ENCODE measurements around the gene NPR2.

The NPR2 gene

GRCh38 chr9:35808433-35808832, 17.0 kb downstream of the NPR2 start:
- Mint-ChIP-seq H3K27ac (peak overlapping the region in 1 of 2 donors; percentile 11), H3K4me1 (peaks cover 38% of the 10 kb centered on the region), H3K4me3 (no peak overlapping the region), H3K9me3 (no peaks in the 10 kb centered on the region), H3K27me3 (no peaks in the 10 kb centered on the region)
- ATAC-seq (no peak), DNase-seq (no peak)

- DNase-seq: no peak
- H3K27ac Mint-ChIP-seq: no peak overlapping the region
- no peak for ATAC-seq
- no peaks in the 10 kb centered on the region for H3K27me3 Mint-ChIP-seq
- no peak overlapping the region for H3K4me3 Mint-ChIP-seq
- no peaks in the 10 kb centered on the region for H3K9me3 Mint-ChIP-seq
- peaks cover 47% of the 10 kb centered on the region for H3K4me1 Mint-ChIP-seq
Observed at GRCh38 chr9:35810122-35810521, 18.7 kb downstream of the NPR2 start.

DNA sequence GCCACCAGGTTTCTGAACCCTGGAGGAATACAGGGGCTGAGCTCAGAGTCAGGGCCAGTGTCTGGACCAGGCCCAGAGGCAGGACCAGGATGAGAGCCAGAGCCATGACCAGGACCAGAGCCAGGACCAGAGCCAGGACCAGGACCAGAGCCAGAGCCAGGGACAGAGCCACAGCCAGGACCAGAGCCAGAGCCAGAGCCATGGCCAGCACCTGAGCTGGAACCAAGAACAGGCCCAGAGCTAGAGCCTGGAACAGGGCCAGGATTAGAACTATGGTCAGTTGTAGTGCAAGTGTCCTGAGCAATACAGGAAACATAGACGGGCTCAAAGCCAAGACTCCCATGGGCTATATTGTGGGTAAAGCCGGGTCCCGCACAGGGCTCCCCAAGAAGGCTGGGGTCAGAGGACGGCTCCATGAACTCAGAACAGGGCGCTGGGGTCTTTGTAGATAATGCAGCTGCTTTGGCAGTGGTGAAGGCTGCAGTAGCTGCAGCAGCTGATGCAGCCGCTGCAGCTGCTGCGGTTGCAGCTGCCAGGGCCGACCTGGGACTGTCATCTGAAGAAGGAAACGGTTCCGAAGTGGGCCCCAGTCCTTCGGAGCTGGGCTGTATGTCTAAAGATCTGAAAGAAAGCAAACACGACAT, 20.1 kb downstream of the NPR2 start:
- ATAC-seq: no peak

GRCh38 chr9:35812025-35812602, 20.7 kb downstream of the NPR2 start, which contains the start of gene SPAG8:
SPAG8 (minus strand) TSS chr9:35812262; CDS start chr9:35812147, 115 bp downstream.
- peak within 1 kb of the TSS; percentile 86 to 87 for H3K4me3 Mint-ChIP-seq
- H3K4me1 Mint-ChIP-seq: peaks cover 45% of the 10 kb centered on the region
- peak; percentile 91 to 97 for DNase-seq
- H3K9me3 Mint-ChIP-seq: no peaks in the 10 kb centered on the region
- peak; percentile 84 for ATAC-seq
- H3K27ac Mint-ChIP-seq: peak within 1 kb of the TSS; percentile 84 to 95
- no peaks in the 10 kb centered on the region for H3K27me3 Mint-ChIP-seq

More for the DNA sequence above, 20.1 kb downstream of the NPR2 start:
- peak overlapping the region; percentile 86 to 87 for H3K4me3 Mint-ChIP-seq
- H3K27ac Mint-ChIP-seq: peak overlapping the region; percentile 74 to 95
- H3K9me3 Mint-ChIP-seq: no peaks in the 10 kb centered on the region
- no peak for DNase-seq
- no peaks in the 10 kb centered on the region for H3K27me3 Mint-ChIP-seq
- peaks cover 49% of the 10 kb centered on the region for H3K4me1 Mint-ChIP-seq

- no peak for DNase-seq
- ATAC-seq: no peak
- Mint-ChIP-seq H3K4me1 (peaks cover 45% of the 10 kb centered on the region), H3K9me3 (no peaks in the 10 kb centered on the region), H3K27ac (no peak overlapping the region), H3K27me3 (no peaks in the 10 kb centered on the region), H3K4me3 (peak overlapping the region; percentile 83 to 94)
Observed at GRCh38 chr9:35813434-35814105, 22.2 kb downstream of the NPR2 start.

GRCh38 chr9:35814106-35814840, 22.9 kb downstream of the NPR2 start:
- no peaks in the 10 kb centered on the region for H3K9me3 Mint-ChIP-seq

GRCh38 chr9:35814841-35815543, 23.6 kb downstream of the NPR2 start, which contains the start of gene HINT2:
HINT2 (minus strand) TSS chr9:35815042; CDS start chr9:35814979, 63 bp downstream.
- DNase-seq: peak; percentile 96 to 98
- no peaks in the 10 kb centered on the region for H3K27me3 Mint-ChIP-seq
- ATAC-seq: peak; percentile 86

More at GRCh38 chr9:35814106-35814840, 22.9 kb downstream of the NPR2 start:
- ATAC-seq (peak; percentile 23), DNase-seq (peak in 1 of 2 donors; percentile 61)
- Mint-ChIP-seq H3K27ac (peak overlapping the region; percentile 96 to 98), H3K4me3 (peak overlapping the region; percentile 83 to 94), H3K27me3 (no peaks in the 10 kb centered on the region), H3K4me1 (peaks cover 45% of the 10 kb centered on the region)

DNA sequence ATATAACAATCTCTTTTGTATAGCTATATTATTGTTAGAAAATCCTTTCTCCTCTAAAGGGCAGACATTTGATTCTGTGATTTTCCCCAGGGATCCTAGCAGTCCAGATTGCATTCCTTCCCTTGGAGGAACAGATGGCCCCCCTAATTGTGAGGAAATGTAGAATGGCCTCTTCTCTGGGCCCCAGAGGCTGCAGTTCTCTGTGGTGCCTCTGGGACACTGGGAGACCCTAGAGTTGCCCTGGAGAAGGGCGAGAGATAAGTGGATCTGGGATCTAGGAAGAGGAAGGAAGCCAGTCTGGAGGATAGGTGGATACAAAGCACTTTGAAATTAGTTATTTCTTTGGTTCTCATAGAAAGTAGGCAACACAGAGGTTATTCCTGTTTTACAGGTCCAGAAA, 25.3 kb downstream of the NPR2 start:
- ATAC-seq (no peak), DNase-seq (no peak)
- no peak overlapping the region for H3K4me3 Mint-ChIP-seq
- peaks cover 32% of the 10 kb centered on the region for H3K4me1 Mint-ChIP-seq
- no peaks in the 10 kb centered on the region for H3K9me3 Mint-ChIP-seq
- H3K27me3 Mint-ChIP-seq: no peaks in the 10 kb centered on the region
- no peak overlapping the region for H3K27ac Mint-ChIP-seq

More at GRCh38 chr9:35814841-35815543, 23.6 kb downstream of the NPR2 start, which contains the start of gene HINT2:
- H3K4me1 Mint-ChIP-seq: peaks cover 45% of the 10 kb centered on the region
- peak within 1 kb of the TSS; percentile 83 to 94 for H3K4me3 Mint-ChIP-seq
- no peaks in the 10 kb centered on the region for H3K9me3 Mint-ChIP-seq
- H3K27ac Mint-ChIP-seq: peak within 1 kb of the TSS; percentile 96 to 98

DNA sequence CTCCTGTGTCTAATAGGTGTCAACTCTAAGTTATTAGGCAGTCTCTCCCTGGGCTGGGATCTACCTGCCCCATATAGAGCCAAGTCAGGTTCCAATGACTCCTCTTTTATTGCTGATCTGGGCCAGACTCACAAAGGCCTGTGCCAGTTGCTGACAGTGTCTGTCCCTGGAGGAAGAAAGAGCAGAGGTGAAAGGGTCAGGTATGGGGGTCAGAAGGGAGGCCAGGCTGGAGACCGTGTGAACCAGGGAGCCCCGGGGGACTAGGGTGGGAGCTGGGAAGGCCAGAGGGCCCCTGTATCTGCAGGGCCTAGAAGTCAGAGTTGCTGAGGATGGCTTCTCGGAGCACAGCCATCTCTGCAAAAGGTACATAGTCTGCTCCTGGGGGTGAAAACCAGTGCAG, 26.9 kb downstream of the NPR2 start:
- H3K27ac Mint-ChIP-seq: no peak overlapping the region
- no peaks in the 10 kb centered on the region for H3K27me3 Mint-ChIP-seq
- ATAC-seq (no peak), DNase-seq (no peak)
- no peaks in the 10 kb centered on the region for H3K9me3 Mint-ChIP-seq
- H3K4me3 Mint-ChIP-seq: no peak overlapping the region
- peaks cover 15% of the 10 kb centered on the region for H3K4me1 Mint-ChIP-seq

- Mint-ChIP-seq H3K4me1 (peaks cover 5% of the 10 kb centered on the region), H3K27me3 (no peaks in the 10 kb centered on the region), H3K27ac (no peak overlapping the region), H3K9me3 (no peaks in the 10 kb centered on the region), H3K4me3 (no peak overlapping the region)
- DNase-seq (no peak), ATAC-seq (no peak)
Observed at GRCh38 chr9:35820076-35820475, 28.7 kb downstream of the NPR2 start.

GRCh38 chr9:35822926-35823325, 31.5 kb downstream of the NPR2 start:
- Mint-ChIP-seq H3K27me3 (peaks cover 12% of the 10 kb centered on the region), H3K4me3 (no peak overlapping the region), H3K9me3 (no peaks in the 10 kb centered on the region), H3K27ac (no peak overlapping the region), H3K4me1 (peaks cover 16% of the 10 kb centered on the region)
- DNase-seq (no peak), ATAC-seq (no peak)

DNA sequence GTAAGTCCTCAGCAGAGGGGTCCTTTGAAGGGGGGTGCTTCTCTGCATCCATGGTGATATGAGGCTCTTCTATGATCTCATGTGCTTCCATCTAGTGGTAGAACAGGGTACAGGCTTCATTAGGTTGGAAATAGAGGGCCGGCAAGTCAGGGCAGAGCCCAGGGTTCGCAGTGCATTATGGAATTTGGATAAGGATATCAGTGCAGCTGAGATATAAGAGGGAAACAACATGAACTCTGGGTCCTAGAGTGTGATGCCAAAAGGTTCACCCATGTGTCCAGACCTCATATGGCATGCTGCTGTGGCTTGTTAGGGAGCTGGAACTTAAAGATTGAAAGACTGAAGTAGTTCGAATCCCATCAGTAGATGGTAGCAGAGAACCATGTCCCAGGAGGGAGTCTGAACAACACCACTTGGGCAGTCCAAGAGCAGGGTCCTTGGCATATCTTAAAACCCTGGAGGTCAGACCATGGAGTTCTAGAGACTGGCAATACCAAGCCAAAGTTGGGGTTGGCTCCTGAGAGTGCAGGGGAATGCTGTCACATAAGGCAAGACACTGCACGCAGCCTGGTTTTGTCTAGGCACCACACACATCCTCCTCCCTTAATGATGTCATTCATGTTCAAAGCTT, 34.8 kb downstream of the NPR2 start:
- peak; percentile 36 to 43 for DNase-seq
- Mint-ChIP-seq H3K9me3 (no peaks in the 10 kb centered on the region), H3K27ac (peak overlapping the region in 1 of 2 donors; percentile 49), H3K4me1 (peaks cover 43% of the 10 kb centered on the region), H3K4me3 (peak overlapping the region; percentile 5 to 36), H3K27me3 (peaks cover 12% of the 10 kb centered on the region)
- ATAC-seq: peak; percentile 63

- H3K9me3 Mint-ChIP-seq: no peaks in the 10 kb centered on the region
- peak overlapping the region in 1 of 2 donors; percentile 52 for H3K4me3 Mint-ChIP-seq
- DNase-seq (no peak), ATAC-seq (no peak)
- H3K4me1 Mint-ChIP-seq: peaks cover 43% of the 10 kb centered on the region
- peaks cover 12% of the 10 kb centered on the region for H3K27me3 Mint-ChIP-seq
- no peak overlapping the region for H3K27ac Mint-ChIP-seq
Observed at GRCh38 chr9:35827486-35827885, 36.1 kb downstream of the NPR2 start.

GRCh38 chr9:35828716-35829083, 37.3 kb downstream of the NPR2 start, which contains the start of gene FAM221B:
FAM221B (minus strand) TSS chr9:35828732; CDS start chr9:35826161, 2,571 bp downstream.
- peaks cover 43% of the 10 kb centered on the region for H3K4me1 Mint-ChIP-seq
- peak within 1 kb of the TSS; percentile 89 to 95 for H3K27ac Mint-ChIP-seq
- peaks cover 12% of the 10 kb centered on the region for H3K27me3 Mint-ChIP-seq
- DNase-seq: no peak
- ATAC-seq: peak; percentile 27
- no peaks in the 10 kb centered on the region for H3K9me3 Mint-ChIP-seq
- H3K4me3 Mint-ChIP-seq: peak within 1 kb of the TSS; percentile 92 to 94
